Measurements from ENCODE around the gene DCBLD1. TPM values are rescaled to one million over a fixed set of nuclear protein-coding genes. Genes with fewer than 3 reads are reported as not detected.

The DCBLD1 gene
- total and polyA plus RNA-seq, 2 of the 4 experiments (the other 2 are of a cell fraction): 21.1 to 27.8 TPM

DNA sequence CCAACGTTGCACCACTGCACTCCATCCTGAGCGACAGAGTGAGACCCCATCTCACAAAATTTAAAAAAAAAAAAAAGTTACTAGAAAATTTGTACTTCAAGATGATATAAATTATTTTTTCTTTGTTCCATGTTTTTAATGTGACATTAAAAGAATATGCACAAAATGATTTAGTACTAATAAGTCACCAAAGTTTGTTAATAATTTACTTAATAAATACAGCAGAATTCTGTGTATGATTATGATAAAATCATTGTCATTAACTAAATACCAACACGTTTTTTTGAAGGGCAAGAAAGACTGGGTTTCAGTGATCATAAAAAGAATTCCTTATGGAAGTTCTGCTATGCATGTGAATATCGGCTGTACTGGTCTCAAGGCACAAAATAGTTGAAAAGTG, 91.7 kb downstream of the DCBLD1 start:
- Histone ChIP-seq H2BK20ac (ENCODE audit: low read depth, low read length) (no peak overlapping the region), H3K4me3 (ENCODE audit: insufficient read depth, low read depth, low read length) (no peak overlapping the region), H2BK5ac (ENCODE audit: low read depth, low read length, poor library complexity, severe bottlenecking) (no peak overlapping the region), H3K9me1 (ENCODE audit: insufficient read depth, low read length) (no peaks in the 10 kb centered on the region), H2AFZ (replicated peaks; ENCODE audit: low read length, poor library complexity) (no peak overlapping the region), H3K36me3 (ENCODE audit: control insufficient read depth, insufficient read depth, low read length) (peaks cover 9% of the 10 kb centered on the region), H3K4me1 (ENCODE audit: control insufficient read depth, insufficient read depth, low read length) (no peaks in the 10 kb centered on the region), H4K91ac (ENCODE audit: insufficient read depth, low read depth, low read length) (no peak overlapping the region), H3K79me1 (ENCODE audit: low read depth in 1 of 2, low read length in 2 of 2) (peaks cover 3 to 8% of the 10 kb centered on the region in 2 experiments; a peak in 3 of 4 replicates), H4K20me1 (ENCODE audit: insufficient read depth, low read length) (no peaks in the 10 kb centered on the region), H3K14ac (replicated peaks; ENCODE audit: low read depth, low read length) (no peak overlapping the region), H2AK9ac (replicated peaks; ENCODE audit: low read depth, low read length, poor library complexity) (no peak overlapping the region), H3K9ac (ENCODE audit: low read depth, low read length) (no peak overlapping the region), H4K8ac (ENCODE audit: low read depth in 2 of 2, low read length in 2 of 2) (no peak overlapping the region), H2AK5ac (ENCODE audit: low read depth, low read length) (no peak overlapping the region), H3K4ac (ENCODE audit: low read depth, low read length) (no peak overlapping the region), H2BK15ac (ENCODE audit: low read depth, low read length) (no peak overlapping the region), H3K18ac (ENCODE audit: low read depth, low read length) (no peak overlapping the region), H3K27ac (ENCODE audit: insufficient read depth, low read length) (no peak overlapping the region), H3K56ac (ENCODE audit: extremely low read depth, insufficient read depth, low read length) (no peak overlapping the region), H3K23ac (ENCODE audit: low read depth, low read length) (no peak overlapping the region), H2BK120ac (ENCODE audit: low read depth, low read length) (no peak overlapping the region), H4K5ac (ENCODE audit: low read depth, low read length) (no peak overlapping the region), H3K9me3 (ENCODE audit: control insufficient read depth, insufficient read depth, low read length) (no peaks in the 10 kb centered on the region), H3K27me3 (ENCODE audit: control insufficient read depth, insufficient read depth, low read length) (no peaks in the 10 kb centered on the region), H3K4me2 (ENCODE audit: low read depth, low read length) (no peak overlapping the region)
- ATAC-seq (ENCODE audit: low read depth): no peak
- WGBS, 2 experiments (ENCODE audit: extremely low coverage in 2 of 2, insufficient read length in 1 of 2): no CpG with 5 or more reads among the region's 4 CpGs
- intact Hi-C loops (cut with micrococcal nuclease): no loop called here
- ChIA-PET CTCF (interaction anchor here (0.7 kb wide), 1 partner anchor 22 kb away, joined by 3 read pairs; no protein-coding TSS in a partner anchor), POLR2A (ENCODE audit: unreplicated experiment) (no interaction called here)
- dilution Hi-C loops (cut with HindIII; ENCODE audit: low sequenced_read_pairs, unreplicated experiment): no loop called here
- TF ChIP-seq CEBPB (IDR thresholded peaks at IDR 0.05; ENCODE audit: low read depth, low read length): no peak
- TF ChIP-seq BHLHE40 (IDR thresholded peaks at IDR 0.05; ENCODE audit: low read depth, low read length): no peak
- no peak for TF ChIP-seq SMC3 (IDR thresholded peaks at IDR 0.05; ENCODE audit: low read depth, low read length)
- TF ChIP-seq FOS (IDR thresholded peaks at IDR 0.05; ENCODE audit: low read depth, low read length): no peak
- TF ChIP-seq, protein P1, sequence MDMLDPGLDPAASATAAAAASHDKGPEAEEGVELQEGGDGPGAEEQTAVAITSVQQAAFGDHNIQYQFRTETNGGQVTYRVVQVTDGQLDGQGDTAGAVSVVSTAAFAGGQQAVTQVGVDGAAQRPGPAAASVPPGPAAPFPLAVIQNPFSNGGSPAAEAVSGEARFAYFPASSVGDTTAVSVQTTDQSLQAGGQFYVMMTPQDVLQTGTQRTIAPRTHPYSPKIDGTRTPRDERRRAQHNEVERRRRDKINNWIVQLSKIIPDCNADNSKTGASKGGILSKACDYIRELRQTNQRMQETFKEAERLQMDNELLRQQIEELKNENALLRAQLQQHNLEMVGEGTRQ (IDR thresholded peaks at IDR 0.05; ENCODE audit: low read depth, low read length): no peak
- no peak for TF ChIP-seq MXI1 (IDR thresholded peaks at IDR 0.05; ENCODE audit: borderline replicate concordance, low read depth, low read length)
- no peak for TF ChIP-seq MAZ (IDR thresholded peaks at IDR 0.05; ENCODE audit: borderline replicate concordance, low read depth, low read length)
- DNase-seq: no peak
- in situ Hi-C loops (cut with MboI; ENCODE audit: low sequenced_read_pairs): no loop called here
- no TSS peak for BruUV-seq (replicated peaks)
